HG03159 (cell line): ENCODE data around the gene CARHSP1.
"Not testable (repeated sequence)": the region's sequence is repeated elsewhere in the genome, so short reads cannot be mapped to it uniquely, and the experiment has no call there.

Experiments
- ATAC-seq: cut with Tn5 transposase; IDR thresholded peaks from one replicate; pipeline ENCODE4 v1.9.1; 2021; ENCODE audit warnings: mild to moderate bottlenecking, moderate library complexity; ENCODE audit not compliant: unreplicated experiment

Gene CARHSP1

GRCh38 chr16:8836797-8837196 is 32.0 kb downstream of the CARHSP1 start:
- not testable (repeated sequence) for ATAC-seq

DNA sequence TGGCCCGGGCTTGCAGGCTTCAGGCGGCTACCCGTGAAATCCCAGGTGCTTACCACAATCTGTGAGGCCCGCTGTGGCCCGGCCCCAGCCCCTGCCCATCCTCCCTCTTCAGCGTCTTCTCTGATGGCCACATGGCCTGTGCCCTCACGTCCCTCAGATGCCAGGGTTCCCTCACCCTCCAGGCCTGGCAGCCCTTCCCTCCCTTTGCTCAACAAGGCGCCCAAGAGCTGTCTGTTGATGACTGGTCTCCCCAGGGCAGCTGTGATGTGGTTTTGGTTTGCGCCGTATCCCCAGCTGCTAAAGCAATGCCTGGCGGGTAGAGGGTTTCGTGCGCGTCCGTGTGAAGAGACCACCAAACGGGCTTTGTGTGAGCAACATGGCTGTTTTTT is 36.1 kb downstream of the CARHSP1 start:
- no peak for ATAC-seq

DNA sequence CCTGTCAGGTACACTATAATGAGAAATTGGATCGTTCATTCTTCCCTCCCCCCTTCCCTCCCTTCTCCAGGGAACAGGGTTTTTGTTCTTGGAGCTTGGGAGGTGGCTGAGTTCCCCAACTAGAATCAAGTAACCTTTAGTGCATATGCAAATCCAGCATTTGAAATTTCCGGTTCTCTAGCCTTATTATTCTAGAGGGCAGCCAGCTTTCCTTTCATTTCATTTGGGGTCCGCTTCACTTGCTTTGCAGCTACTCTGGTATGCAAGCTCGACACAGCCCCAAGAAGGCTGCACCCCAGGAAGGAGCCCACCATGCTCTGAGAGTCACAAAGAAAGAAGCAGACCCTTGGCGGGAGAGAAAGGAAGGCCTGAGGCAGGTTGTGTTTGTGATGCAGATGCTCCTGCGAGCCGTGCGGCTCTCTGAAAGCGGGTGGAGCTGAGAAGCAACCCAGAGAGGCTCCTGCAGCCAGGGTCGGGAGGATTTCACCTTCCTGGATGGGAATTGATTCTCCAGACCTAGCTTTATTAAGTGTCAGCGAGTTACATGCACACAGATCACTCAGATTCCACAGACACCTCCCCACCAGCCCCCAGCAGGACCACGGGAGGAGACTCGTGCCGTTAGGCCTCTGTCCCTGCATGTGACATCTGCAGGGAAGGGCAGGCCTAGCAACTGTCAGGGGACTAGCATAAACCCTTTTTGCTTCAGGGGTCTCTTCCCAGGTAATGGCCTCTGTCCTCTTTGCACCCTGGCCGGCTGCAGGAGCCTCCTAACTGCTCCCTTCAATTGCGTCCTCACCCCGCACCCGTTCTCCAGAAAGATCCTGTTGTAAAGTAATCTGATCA is 36.7 kb downstream of the CARHSP1 start:
- no peak for ATAC-seq

DNA sequence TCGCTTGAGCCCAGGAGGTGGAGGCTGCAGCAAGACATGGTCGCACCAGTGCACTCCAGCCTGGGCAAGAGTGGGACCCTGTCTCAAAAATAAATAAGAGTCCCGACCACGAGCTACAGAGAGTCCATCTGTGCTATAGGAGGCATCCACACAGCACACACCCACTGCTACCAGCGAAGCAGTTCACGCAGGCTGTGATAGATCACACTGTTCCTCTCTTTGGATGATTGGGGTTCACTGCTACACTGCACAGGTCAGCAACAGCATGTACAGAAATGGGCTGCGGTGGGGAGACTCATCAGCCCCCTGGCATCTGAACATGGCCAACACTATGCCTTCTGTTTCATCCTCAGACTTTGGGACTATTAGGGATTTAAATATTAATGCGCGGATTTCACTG is 37.4 kb downstream of the CARHSP1 start:
- ATAC-seq = no peak

DNA sequence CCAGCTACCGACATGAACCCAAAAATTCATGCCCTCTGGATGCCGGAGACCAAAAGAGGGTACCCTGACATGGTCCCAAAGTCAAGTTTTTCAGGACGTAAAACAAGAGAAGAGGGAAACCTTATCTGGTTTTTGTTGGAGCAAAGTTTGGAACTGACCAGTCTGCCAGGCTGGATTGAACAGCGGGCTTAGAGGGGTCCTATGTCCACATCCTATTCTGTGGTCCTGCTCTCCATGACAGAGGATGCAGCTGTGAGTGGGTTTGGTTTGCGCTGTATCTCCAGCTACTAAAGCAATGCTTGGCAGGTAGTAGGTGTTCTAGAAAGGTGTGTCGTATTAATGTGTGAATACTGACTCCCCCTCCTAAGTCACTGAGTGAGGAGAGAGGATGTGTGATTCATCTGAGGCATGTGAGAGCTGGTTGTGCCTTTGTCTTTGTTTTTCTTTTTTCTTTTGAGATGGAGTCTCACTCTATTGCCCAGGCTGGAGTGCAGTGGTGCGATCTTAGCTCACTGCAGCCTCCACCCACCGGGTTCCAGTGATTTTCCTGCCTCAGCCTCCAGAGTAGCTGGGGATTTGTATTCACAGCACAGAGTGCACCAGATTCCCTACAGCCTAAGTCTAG is 40.2 kb downstream of the CARHSP1 start:
- no peak for ATAC-seq

DNA sequence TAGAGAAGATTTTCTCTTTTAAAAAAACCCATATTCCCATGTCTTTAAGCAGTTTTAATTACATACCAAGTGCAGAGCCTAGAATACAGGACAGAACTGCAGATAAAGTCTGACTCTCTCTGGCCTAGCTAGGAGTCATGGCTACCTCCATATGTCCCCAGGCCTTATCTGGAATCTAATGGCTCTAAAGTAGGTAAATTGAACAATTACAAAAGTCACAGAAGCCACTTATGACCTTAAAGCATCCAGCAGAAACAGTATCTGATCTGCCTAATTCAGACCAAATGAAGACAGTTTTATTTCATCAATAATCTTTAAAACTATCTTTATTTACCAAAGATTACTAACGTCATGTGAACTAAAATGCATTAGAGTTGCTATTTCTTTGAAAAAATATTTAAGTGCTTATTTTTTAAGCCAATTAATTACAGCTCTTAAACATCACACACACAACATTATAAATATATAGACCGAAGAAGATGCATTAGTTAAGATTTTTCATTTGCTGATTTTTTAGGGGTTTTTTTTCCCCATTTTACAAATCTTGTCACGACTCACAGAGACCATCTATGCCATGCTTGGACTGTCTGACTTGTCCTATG is 42.4 kb downstream of the CARHSP1 start:
- ATAC-seq = no peak

GRCh38 chr16:8822403-8822802 is 46.4 kb downstream of the CARHSP1 start:
- ATAC-seq = no peak

DNA sequence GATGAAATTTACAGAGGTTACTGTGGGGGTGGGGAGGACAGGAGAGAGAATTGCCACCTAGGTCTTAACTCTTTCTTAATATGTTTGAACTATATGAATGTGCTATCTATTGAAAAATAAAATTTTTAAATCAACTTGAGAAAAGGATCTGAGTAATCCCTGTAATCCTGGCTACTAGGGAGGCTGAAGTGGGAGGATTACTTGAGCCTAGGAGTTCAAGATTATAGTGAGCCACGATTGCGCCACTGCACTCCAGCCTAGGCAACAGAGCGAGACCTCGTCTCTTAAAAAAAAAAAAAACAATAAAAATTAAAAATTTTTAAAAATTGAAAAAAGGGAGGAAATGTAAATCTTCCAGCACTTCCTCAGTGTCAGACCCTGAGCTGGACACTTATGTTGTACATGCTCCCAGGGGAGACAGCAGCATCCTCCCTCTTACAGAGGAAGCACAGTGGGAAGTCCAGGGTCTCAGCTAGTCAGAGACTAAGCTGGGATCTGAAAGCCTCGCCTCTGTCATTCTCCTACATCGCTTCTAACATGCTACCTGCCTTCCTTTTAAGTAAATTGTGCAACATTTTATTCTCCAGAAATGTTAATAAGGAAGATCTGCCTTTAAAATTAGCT is 49.3 kb downstream of the CARHSP1 start:
- no peak for ATAC-seq

GRCh38 chr16:8818504-8819270 is 50.1 kb downstream of the CARHSP1 start:
- ATAC-seq = peak; percentile 68

- ATAC-seq = no peak
These were observed 51.7 kb downstream of the CARHSP1 start for GRCh38 chr16:8816967-8817655.

DNA sequence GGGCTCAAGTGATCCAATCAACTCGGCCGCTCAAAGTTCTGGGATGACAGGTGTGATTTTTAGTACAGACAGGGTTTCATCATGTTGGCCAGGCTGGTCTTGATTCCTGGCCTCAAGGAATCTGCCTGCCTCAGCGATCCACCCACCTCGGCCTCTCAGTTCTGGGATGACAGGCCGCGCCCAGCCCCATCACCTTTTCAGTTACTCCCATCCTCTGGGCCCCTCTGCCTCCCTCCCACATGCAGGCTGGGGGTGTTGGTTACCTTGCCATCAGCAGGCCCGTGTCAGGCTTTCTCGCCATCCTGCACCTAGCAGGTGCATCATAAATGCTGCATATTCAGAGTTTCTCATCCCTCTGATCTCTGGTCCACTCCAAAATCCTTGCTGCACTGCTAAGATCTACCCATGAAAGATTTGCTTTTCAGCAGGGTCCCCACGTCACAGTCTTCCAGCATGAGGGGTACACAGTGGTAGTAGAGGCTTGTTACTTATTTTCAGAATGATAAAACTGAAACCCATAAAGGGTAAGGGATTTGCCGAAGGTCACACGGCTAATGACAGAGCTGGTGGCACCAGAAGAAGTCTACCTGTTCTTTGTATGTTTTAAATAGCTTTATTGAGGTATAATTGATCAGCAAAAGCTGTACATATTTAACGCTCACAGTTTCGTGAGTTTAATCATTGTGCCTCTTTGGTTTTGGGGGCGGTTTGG is 54.6 kb downstream of the CARHSP1 start:
- ATAC-seq = no peak

GRCh38 chr16:8812162-8812843 is 56.5 kb downstream of the CARHSP1 start:
- no peak for ATAC-seq

- ATAC-seq = no peak
These were observed 60.0 kb downstream of the CARHSP1 start for GRCh38 chr16:8808613-8809353.

- ATAC-seq = no peak
These were observed 60.8 kb downstream of the CARHSP1 start for GRCh38 chr16:8808009-8808408.

DNA sequence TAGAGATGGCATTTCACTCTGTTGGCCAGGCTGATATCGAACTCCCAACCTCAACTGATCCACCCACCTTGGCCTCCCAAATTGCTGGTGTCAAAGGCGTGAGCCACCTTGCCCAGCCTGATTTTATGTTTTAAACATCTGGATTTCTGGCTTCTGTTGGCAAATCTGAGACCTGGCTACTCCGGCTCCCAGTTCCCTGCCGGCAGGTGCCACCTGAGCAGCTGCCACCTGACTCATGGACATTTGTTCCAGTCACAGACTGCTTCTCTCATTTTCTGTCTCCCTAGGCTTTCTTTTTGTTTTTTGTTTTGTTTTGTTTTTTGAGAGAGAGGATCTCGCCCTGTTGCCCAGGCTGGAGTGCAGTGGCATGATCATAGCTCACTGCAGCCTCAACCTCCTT is 61.6 kb downstream of the CARHSP1 start:
- no peak for ATAC-seq

- no peak for ATAC-seq
These were observed 62.4 kb downstream of the CARHSP1 start for GRCh38 chr16:8806272-8806983.

DNA sequence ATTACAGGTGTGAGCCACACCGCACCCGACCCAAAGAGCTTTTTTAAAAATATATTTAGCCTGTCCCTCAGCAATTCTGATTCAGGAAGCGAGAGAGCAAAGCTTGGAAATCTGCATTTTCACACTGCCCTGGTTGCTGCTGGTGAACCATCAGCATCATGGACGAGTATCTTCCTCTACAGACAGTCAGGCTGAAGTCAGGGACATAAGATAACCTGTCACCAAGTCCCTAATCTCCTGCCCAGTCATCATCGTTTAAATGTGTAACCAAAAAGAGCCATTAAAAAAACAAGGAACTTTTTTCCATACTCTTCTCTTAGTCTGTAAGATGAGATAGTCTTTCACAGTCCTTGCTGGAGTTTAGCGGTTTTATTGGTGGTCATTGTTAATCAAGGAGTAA is 64.5 kb downstream of the CARHSP1 start:
- ATAC-seq = no peak

DNA sequence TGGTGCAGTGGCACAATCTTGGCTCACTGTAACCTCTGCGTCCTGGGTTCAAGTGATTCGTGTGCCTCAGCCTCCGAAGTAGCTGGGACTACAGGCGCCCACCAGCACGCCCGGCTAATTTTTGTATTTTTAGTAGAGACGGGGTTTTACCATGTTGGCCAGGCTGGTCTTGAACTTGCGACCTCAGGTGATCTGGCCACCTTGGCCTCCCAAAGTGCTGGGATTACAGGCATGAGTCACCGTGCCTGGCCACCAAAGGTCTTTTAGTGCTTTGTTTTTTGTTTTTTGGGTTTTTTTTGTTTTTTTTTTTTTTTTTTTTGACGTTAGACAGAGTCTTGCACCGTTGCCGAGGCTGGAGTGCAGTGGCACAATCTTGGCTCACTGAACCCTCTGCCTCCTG is 65.1 kb downstream of the CARHSP1 start:
- ATAC-seq = not testable (repeated sequence)
